IPS-NIHi7 (cell line): ENCODE results near the gene LYZL6.
A peak's percentile ranks its signal among the peaks of the same experiment; 100 is the strongest.
"Not testable (repeated sequence)": the region's sequence is repeated elsewhere in the genome, so short reads cannot be mapped to it uniquely, and the experiment has no call there.

Experiments
- DNase-seq: peaks from one replicate; pipeline ENCODE4 v3.0.0; 2012; ENCODE audit warnings: mixed read lengths; ENCODE audit errors: extremely low spot score

The LYZL6 gene

GRCh38 chr17:35906926-35907637, 36.4 kb downstream of the LYZL6 start:
- DNase-seq: no peak

- no peak for DNase-seq
These were observed 37.2 kb downstream of the LYZL6 start for GRCh38 chr17:35906191-35906925.

- DNase-seq: no peak
These were observed 40.1 kb downstream of the LYZL6 start for GRCh38 chr17:35903451-35903850.

- DNase-seq: no peak
These were observed 41.8 kb downstream of the LYZL6 start for GRCh38 chr17:35901631-35902175.

- DNase-seq: no peak
These were observed 42.6 kb downstream of the LYZL6 start for GRCh38 chr17:35900708-35901480.

GRCh38 chr17:35900280-35900679, 43.2 kb downstream of the LYZL6 start:
- DNase-seq: no peak

GRCh38 chr17:35898283-35899070, 45.0 kb downstream of the LYZL6 start:
- no peak for DNase-seq

GRCh38 chr17:35897772-35898171, 45.7 kb downstream of the LYZL6 start:
- not testable (repeated sequence) for DNase-seq

GRCh38 chr17:35895636-35896587, 47.6 kb downstream of the LYZL6 start:
- no peak for DNase-seq

GRCh38 chr17:35894206-35894605, 49.3 kb downstream of the LYZL6 start:
- DNase-seq: no peak

- no peak for DNase-seq
These were observed 49.8 kb downstream of the LYZL6 start for GRCh38 chr17:35893751-35894150.

GRCh38 chr17:35892091-35893035, 51.1 kb downstream of the LYZL6 start:
- no peak for DNase-seq

GRCh38 chr17:35891269-35891668, 52.2 kb downstream of the LYZL6 start:
- no peak for DNase-seq

- peak; percentile 31 for DNase-seq
These were observed 52.7 kb downstream of the LYZL6 start for GRCh38 chr17:35890774-35891155.

GRCh38 chr17:35889818-35890773, 53.4 kb downstream of the LYZL6 start:
- no peak for DNase-seq

GRCh38 chr17:35889241-35889640, 54.3 kb downstream of the LYZL6 start:
- no peak for DNase-seq
